ENCODE data around the gene SH3RF1.

Gene SH3RF1

DNA sequence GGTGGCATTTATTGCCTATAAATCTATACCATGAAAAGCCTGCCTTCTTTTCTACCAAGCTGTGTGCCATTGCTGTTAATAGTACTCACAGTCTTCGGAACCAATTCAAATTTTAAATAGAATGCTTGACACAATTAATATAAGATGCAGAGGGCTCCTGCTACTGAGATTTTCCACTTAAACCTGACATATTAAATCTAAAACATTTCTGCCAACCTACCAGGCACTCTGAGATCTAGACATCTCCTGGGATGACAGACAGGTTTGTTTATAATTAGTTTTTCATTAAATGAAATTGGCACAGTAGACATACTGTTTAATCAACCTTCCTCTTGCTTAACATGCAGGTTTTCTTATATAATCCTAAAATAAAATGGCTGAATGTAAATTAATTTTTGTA is 143.4 kb downstream of the SH3RF1 start:
- no peak for DNase-seq

DNA sequence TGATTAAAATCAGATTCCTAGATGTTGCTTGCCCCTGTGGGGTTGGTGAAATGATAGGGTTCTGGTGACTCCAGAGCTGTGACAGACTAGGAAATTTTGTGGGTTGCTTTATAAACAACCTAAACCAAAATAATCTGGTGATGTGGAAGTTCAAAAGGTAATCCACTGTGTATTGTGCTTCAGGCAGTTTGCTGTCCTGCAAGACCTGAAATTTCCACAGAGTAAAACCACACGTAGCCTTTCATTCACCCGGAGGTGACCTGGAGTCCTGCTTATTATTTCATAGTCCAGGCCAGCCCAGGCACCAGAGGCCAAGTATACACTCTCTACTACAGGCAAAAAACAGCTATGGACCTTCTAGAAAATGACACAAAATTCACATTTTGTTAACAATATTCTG is 146.1 kb downstream of the SH3RF1 start:
- DNase-seq = no peak

- DNase-seq = no peak
Observed at GRCh38 chr4:169122422-169122821, 148.3 kb downstream of the SH3RF1 start.

- no peak for DNase-seq
Observed at GRCh38 chr4:169121861-169122382, 148.8 kb downstream of the SH3RF1 start.

DNA sequence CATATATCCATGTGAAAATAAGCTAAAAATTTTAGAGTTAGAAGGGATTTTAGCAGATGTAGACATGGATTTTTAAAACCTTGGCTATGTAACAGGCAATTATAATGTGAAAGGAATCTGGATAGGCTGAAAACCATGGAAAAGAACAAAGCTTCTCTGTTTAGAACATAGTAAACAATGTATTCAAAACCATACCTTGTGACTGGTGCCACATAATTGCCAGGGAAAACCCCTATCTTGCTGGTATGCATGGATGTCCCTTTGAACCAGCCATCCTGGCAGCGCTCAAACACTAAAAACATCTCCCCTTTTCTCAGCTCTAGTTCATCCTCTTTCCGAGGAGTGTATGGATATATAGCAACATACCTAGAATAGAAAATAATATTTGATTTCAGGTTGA is 150.1 kb downstream of the SH3RF1 start:
- DNase-seq = no peak

DNA sequence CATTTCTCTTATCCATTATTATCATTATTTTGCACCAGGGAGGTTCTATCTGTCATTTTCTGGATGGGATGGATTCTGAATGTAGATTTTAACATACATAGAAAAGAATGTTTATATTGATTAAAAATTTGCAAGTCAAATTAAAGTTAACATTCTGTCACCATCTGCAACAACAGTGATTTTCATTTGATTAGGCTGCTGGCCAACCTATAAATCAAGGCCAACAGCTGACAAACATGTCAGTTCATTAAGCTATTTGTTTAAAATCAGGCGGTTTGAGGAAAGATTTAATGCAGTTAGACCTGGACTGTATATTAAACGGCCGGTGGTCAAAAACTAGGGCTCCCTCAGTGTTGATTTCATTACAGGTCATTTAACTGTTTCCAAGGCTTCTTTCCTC is 151.2 kb downstream of the SH3RF1 start:
- no peak for DNase-seq

DNA sequence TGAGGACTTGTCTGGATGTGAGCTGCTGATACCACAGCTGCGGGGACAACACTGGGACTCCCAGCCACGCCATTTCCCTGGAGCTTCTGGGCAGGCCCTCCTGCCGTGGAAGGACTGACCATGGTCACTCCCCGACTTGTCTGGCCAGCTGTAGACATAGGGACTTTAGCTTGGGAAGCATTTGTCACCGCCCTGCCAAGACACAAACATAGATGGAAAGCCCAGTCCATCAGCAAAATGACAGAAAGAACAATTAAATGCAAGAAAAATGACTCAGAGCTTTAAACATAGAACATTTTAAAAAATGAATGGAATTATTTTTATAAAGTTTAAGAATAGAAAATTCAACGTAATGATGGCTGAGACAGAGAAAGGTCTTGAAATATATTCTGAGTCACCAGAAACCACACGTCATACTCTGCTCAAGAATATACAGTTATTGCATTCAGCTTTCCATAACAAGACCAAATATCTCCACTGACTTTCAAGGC is 153.1 kb downstream of the SH3RF1 start:
- DNase-seq = no peak

- DNase-seq = no peak
Observed at GRCh38 chr4:169116270-169116901, 154.4 kb downstream of the SH3RF1 start.

DNA sequence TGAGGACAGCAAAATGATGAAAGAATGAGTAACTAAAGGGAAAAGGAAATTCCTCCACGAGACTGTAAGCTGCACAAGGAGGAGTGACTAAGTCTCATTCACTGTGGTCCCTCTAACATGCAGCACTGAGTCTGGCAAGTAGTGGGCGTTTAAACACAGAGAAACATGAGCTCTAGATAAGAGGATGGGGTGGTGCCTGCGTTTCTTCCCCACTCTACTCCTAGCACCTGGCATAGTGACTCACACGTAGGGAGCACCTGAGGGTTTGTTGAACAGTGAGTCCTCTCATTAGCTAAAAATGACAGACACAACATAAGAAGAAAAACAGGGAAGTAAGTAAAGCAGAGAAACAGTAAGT is 154.9 kb downstream of the SH3RF1 start:
- no peak for DNase-seq

- DNase-seq = no peak
Observed at GRCh38 chr4:169115144-169115896, 155.4 kb downstream of the SH3RF1 start.

- no peak for DNase-seq
Observed at GRCh38 chr4:169114341-169114974, 156.3 kb downstream of the SH3RF1 start.

GRCh38 chr4:169110633-169111032 is 160.1 kb downstream of the SH3RF1 start:
- DNase-seq = no peak

- DNase-seq = no peak
Observed at GRCh38 chr4:169109035-169109675, 161.6 kb downstream of the SH3RF1 start.

DNA sequence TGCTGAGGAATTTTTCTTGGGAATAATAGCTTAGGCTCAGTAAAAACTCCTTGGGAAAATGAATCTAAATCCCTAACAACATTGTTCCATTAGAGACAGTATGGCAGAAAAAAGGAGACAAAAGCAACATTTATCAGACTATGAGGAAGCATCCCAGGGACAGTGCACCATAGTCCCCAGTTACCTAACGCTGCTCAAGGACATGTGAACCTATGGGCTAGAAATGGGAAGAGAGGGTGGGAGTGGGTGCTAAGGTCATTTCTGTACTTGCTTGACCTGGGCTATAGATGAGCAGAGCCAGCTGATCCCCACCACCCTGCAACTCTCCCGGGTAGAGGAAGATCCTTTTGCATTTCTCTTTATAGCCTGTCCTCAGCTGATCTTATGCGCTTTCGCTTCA is 162.5 kb downstream of the SH3RF1 start:
- DNase-seq = no peak

DNA sequence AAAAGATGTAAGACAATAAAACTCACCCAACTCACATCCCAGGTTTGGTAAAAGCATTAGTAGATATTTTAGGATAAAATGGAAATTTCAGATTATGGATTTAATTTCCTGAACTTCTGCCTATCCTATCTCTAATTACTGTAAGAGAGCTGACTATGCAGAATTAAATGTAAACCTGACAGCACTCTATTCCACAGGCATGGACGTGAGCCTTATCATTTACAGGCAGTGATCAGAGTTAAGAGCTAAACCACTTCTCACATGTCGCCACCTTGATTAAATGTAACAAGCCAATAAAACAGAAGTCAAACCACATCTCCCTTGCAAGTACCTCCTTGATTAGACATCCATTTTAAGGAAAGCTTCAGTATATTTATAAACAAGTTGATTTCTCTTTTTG is 163.2 kb downstream of the SH3RF1 start:
- DNase-seq = no peak

GRCh38 chr4:169106696-169107229 is 164.0 kb downstream of the SH3RF1 start:
- no peak for DNase-seq

GRCh38 chr4:169105620-169106019 is 165.1 kb downstream of the SH3RF1 start:
- DNase-seq = no peak

DNA sequence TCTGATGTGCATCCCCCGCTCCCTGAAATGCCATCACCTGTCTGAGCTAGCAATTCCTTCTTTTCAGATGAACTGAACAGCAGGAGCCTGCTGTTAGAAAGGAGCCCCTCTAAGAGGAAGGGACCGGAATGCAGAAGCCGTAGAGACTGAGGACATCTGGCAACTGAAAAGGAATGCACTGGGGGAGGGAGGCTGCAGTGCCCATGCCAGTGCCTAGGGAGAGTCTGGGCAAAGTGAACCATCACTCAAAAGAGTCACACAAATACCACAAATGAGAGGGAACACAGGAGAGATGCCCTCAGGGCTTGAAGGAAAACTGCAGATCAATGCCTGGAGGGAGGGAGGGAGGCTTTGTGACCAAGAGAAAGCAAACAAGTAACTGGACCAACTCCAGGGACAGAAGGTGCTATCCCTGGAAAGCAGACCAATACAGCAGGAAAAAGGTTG is 166.8 kb downstream of the SH3RF1 start:
- no peak for DNase-seq

GRCh38 chr4:169102026-169102425 is 168.7 kb downstream of the SH3RF1 start:
- DNase-seq = no peak

DNA sequence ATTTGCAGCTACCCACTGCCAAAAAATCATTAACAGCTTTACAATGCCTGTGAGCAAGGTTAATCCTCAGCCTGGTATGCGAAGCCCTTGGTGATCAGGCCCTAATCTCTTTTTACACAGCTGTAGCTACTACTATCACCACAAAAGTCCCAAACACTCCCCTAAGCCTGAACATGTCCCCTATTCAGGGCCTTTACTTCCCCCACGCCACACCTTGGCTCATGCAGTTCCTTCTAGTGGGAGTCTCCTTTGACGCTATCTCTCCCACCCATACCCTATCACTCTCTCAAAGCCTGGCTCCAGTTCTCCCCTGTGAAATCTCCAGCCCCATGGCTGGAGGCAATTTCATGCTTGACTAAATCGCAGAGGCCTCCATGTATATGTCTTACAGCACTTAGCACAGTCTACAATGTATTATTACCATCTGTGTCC is 170.1 kb downstream of the SH3RF1 start:
- no peak for DNase-seq

GRCh38 chr4:169099771-169100180 is 171.0 kb downstream of the SH3RF1 start:
- DNase-seq = no peak

DNA sequence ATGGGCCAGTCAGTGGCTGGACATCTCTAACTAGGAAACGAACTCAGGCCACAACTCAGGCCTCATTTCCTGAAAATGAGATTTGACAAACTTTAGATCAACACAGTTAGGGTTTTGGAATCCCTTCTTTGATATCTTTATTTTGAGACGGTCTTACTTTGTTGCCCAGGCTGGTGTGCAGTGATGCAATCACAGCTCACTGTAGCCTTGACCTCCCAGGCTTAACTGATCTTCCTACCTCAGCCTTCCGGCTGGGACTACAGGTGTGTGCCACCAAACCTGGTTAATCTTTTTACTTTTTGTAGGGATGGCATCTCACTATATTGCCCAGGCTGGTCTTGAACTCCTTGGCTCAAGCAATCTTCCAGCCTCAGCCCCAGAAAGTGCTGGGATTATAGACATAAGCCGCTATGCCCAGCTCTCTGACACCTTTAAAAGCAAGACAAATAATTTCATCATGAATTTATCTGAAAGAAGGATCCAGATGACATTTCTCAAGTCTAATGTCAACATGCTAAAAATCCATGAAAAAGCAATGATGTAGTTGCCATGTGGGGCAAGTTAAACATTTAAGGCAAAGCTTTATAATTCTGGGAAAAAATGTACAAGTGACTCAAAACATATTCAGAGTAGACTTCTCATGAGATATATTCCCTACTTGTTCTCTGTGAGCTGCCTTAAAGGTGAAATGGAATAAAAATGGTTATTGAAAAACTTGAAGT is 171.6 kb downstream of the SH3RF1 start:
- no peak for DNase-seq
